SH-SY5Y (cell line): ENCODE data around the gene PPP1R14C.

Experiments
- GATA2 ChIP-seq: IDR thresholded peaks from 2 replicates; pipeline ENCODE4 v1.6.1; 2011; ENCODE audit warnings: mild to moderate bottlenecking, low read depth, low read length
- GATA3 ChIP-seq: IDR thresholded peaks from 2 replicates; pipeline ENCODE4 v1.6.1; 2011; ENCODE audit warnings: low read depth, mild to moderate bottlenecking, low read length, moderate library complexity

PPP1R14C gene

DNA sequence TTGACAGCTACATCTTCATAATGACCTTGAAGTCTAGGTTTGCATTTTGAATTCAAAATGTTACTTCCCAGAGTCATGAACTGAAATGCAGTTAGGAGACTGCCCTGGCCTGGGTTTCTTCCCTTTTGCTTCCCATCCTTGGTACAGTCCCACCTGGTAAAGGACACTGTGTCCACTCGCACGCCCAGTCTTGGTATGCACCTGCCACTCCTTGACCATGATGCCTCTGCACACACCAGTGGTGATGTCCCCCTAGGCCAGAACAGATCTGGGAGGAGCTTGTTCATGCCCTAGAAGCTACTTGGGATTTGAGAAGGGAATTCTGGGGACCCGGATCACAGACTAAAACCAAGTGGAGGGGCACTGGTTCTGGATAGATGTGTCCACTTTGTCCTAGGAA lies 3.6 kb downstream of the PPP1R14C start:
- TF ChIP-seq GATA3 (no peak), GATA2 (no peak)

DNA sequence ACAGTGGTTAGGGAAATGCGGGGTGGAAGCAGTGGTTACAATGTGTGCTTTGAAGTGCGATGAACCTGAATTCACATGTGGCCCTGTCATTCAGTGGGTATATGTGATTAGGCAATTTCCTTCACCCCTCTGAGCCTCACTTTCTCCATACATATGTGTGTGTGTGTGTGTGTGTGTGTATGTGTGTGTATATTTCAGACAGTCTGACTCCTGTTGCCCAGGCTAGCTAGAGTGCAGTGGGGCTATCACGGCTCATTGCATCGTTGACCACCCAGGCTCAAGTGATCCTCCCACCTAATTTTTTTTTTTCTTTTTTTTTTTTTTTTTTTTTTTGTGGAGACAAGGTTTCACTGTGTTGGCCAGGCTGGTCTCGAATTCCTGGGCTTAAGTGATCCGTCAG lies 6.3 kb downstream of the PPP1R14C start:
- TF ChIP-seq GATA2: no peak
- TF ChIP-seq GATA3: no peak

DNA sequence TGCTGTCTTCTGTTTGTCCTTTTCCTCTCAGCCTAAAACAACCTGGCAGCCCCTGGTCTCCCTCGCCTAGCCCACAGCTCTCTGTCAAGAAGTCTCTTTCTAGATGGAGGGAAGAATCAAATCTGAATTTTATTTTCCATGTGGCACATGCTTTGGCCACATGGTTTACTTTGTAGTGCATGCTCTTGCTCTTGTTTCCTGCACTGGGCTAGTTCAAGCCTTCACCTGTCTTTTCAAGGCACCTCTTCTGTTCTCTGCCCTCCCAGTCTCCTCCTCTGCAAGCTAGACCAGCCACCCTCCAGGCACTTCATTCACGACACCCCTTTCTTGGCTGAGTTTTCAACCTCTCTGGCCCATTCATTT lies 7.6 kb downstream of the PPP1R14C start:
- TF ChIP-seq GATA3 (no peak), GATA2 (no peak)

DNA sequence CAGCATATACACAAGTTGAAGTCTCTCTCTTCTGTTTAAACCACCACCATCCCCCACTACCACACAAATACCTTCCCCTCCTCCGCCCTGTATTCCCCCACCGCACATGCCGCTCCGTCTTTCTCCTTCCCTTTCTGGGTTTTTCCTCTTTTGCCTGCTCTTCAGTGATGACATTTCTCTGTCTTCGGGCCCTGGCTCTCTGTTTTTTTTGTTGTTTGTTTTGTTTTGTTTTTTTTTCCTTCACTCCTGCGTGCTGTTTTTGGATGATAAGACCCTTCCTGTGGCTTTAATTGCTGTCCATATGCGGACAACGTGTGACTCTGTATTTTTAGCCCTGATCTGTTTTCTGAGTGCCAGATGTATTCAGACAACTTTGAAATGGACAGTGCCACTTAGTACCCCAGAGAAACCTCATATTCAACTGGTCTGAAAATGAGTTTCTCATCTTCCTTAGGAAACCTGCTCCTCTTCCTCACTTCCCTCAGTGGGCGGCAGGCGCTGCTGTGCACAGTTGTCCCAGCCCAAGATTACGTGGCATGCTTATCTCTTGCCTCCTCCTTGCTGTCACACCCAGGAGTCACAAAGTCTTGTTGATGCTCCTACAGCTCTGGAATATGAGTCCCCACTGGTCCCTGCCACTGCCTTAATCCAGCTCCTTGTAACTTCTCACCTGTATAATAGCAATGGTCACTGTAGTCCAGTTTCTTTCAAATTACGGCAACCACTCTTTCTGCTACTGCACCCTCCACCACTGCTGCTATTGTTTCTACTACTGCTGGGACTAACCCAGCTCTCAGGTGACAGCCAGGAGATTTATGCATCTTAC lies 8.2 kb downstream of the PPP1R14C start:
- no peak for TF ChIP-seq GATA3
- TF ChIP-seq GATA2: no peak

DNA sequence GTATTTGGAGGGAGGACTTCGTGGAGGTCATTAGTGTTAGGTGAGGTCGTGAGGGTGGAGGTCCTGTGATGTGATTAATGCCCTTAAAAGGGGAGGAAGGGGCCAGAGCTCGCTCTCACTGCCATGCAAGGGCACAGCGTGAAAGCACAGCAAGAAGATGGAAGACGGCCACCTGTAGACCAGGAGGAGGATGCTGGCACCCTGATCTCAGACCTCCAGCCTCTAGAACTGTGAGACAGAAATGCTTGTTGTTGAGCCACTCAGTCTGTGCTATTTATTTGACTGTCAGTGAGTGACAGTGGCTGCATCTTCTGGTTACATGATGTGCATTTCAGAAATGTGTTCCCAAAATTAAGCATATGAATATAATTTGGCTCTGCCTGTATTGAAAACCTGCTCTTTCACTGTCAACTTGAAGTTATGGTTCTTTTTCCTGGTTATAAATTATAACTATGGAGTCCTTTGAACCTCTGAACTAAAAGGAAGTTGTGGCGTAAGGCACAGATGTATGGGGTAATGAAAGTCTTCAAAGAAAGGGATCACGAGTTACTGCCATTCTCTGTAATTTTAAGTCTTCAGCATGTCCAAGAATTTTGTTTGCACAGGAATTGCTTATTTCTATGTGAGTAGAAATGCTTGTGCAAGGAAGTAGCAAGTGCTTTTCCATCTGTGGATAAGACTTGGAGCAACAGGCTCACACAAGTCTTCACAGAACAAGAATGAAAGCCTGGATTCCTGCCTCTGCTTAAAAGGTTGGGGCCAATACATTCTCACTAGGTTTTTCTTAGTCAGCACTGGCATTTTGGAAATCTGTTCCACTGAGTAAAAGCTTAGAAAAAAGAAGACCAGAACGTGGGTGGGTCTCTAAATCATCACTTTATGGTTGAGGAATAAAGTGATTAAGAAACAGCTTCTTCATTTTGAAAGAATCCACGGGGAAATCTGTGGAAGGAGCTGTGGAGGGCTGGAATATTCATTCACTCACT lies 10.3 kb downstream of the PPP1R14C start:
- TF ChIP-seq GATA3 (no peak), GATA2 (no peak)

DNA sequence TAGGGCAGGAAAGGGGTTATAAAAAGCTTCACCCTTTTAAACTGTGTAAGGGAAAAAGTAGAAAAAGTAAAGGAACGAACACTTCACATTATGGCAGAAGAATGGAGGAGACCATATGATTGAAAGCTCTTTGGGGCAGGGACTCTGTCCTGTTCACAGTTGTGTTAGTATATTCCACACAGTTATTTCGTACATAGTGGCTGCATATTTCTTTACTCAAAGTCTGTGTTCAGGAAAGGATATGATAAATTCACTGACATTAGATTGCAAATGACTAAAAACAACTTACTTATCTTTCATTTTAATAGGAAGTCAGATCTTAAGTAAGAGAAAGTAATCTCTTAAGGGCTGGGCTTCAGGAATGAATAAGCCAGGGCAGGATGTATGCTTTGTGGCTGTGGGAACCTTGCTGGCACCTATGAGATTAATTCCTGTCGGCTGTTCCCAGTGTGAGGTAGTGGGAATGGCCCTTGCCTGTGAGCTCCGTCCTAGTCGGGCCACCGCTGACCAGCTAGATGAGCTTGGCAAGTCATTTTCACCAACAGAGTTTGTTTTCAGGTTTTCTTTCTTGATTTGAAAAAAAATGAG lies 11.2 kb downstream of the PPP1R14C start:
- no peak for TF ChIP-seq GATA3
- TF ChIP-seq GATA2: no peak

DNA sequence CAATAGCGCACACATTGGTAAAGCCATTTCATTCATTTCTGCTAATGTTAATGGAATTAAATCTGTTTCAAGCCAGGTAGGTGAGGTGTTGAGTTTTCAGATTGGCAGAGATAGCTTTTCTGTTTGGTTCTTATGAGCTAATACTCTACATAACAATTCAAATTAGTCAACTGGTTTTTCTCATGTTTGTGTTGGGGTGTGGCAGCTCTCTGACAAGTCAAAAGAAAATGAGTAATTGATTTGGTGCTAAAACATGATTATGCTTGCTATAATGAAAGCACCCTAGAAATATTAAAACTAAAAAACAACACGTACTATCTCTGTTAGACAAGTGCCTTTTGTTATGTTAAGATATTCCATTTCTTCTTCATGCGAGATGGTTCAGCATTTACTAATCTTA lies 13.6 kb downstream of the PPP1R14C start:
- TF ChIP-seq GATA3 (no peak), GATA2 (no peak)

DNA sequence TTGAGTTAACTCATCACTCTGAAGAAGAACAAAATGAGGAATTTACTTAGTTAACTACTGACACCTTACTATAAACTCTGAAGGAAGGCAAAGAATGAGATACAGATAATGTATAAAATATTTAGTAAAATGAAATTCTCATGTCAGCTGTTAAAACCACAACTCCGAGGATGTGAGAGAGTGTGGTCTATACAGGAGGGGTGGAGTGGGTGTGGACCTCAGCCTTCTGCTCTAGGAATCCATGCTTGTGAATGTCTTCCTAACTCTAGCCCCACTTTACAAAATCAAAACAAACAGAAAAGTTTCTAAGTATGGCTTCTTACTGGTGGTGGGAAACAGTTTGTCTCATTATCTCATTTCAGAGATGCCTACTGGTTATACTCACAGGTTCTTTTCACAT lies 14.2 kb downstream of the PPP1R14C start:
- TF ChIP-seq GATA3: no peak
- no peak for TF ChIP-seq GATA2

DNA sequence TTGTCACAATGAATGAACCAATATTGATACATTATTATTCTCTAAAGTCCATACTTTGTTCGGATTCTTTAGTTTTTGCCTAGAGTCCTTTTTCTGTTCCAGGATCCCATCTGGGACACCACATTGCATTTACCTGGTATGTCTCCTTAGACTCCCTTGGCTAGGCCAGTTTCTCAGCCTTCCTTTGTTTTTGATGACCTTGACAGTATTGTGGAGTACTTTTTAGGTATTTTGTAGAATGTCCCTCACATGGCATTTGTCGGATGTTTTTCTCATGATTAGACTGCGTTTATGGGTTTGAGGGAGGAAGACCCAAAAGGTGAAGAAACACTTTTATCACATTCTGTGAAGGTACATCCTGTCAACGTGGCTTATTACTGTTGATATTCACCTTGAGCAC lies 16.9 kb downstream of the PPP1R14C start:
- TF ChIP-seq GATA3 (no peak), GATA2 (no peak)

DNA sequence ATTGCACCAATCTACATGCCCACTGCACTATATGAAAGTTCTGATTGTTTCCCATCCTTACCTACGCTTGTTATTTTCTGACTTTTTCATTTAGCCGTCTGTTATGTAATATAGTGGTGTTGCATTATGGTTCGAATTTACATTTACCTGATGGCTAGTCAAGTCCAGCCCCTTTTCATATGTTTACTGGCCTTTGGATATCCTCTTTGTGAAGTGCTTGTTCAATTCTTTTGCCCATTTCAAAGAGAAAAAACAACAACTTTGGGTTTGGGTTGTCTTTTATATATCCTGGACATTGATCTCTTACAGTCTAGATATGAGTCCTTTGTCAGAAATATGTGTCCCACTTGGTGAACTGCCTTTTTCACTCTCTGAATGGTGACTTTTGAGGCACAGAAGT lies 21.1 kb downstream of the PPP1R14C start:
- TF ChIP-seq GATA3 (no peak), GATA2 (no peak)

DNA sequence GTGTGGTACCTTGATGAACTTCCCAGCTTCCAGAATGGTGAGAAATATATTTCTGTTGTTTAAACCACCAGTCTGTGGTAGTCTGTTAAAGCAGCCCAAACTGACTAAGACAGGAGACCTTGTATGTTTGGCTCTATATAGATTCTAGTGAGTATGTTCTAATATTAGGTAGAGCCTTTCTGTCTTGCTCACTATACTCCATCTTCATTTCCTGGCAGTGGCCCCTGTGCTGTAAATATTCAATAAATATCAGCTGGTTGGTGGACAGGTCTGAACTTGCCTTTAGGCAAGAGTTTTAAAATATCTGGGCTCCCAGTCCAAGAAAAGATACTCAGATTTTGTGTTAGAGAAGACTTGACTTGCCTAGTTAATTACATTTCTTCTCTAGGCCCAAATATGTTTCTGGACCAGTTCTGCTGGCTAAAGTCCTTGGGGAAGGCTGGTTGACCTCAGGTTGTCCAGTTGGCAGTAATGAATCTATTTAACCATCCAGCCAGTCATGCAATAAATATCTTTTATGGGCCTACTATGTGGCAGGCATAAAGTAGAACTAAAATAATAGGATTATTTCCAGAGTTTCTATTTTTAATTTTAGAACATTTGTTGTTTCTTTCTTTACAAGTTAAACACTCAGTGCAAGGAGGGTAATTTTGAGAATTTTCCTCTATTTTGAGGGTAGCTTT lies 22.3 kb downstream of the PPP1R14C start:
- TF ChIP-seq GATA2 (no peak), GATA3 (no peak)

DNA sequence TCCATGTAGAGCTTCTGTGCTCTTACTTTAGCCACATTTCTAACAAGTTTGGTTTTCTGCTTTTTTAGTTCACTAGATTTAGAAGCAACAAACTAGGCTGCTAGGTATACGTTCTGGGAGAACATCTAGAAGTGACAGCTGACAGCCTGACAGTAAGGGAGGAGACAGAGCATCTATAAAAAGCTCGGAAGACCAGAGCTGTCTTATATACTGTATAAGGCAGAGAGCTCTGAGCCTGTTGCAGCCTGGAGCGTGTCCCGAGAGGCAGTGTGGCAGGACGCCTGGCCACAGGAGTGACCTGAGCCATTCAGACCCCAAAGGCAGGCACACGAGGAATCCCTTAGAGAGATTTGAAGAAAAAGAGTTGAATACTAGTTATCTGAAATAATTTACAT lies 24.6 kb downstream of the PPP1R14C start:
- no peak for TF ChIP-seq GATA2
- TF ChIP-seq GATA3: no peak

DNA sequence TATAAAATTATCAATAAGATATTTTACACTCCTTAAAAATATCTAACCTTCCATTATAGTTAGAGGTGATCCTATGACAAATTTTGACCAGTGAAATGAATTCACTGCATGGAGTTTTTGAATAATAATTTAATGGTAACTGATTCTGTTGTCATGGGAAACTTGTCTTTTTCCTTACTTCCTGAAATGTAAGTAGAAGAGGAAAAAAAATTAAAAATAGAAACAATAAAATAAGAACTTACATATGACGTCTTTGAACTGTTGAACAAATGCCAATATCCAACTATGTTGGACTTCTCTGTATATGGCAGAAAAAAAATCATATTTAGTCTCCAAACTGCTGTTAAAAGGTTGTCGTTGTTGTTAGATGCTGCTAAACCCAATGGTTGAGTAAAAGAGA lies 26.3 kb downstream of the PPP1R14C start:
- TF ChIP-seq GATA3: no peak
- TF ChIP-seq GATA2: no peak

DNA sequence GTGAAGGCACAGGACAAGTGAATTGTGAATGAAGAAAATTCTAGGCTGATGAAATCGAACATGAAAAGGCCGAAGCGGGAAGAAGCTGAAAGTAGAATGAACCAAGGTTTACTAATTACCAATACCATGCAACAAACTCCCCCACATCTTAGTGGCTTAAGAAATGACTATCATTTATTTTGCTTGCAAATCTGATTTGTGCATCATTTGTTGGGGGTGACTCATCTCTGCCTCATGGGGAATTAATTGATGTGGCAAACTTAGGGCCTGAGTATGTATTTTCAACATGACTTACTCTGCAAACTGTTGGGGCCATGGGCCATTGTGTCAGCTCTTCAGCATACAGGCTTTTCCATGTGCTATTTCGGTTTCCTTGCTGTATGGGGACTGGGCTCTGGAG lies 26.8 kb downstream of the PPP1R14C start:
- no peak for TF ChIP-seq GATA3
- TF ChIP-seq GATA2: no peak
